Measurements from ENCODE around the gene DDX25.

DNA sequence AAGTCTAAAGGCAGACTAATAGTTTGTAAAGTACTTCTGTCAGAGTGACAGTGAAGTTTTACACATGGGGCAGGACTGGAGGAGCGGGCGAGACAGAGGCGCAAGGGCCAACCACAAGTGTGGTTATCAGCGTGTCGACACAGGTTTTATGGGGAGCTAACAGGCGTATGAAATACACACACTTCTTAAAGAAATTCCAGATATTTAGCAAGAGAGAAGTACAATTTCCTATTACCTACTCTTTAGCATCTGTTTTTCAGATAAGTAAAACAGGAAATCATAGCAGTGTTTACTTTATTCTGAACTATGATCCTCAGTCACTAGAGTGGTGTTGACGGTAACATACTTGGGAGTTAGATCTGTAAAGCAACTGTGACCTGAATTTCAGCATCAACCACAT, 64.0 kb downstream of the DDX25 start:
- TF ChIP-seq, protein P1, sequence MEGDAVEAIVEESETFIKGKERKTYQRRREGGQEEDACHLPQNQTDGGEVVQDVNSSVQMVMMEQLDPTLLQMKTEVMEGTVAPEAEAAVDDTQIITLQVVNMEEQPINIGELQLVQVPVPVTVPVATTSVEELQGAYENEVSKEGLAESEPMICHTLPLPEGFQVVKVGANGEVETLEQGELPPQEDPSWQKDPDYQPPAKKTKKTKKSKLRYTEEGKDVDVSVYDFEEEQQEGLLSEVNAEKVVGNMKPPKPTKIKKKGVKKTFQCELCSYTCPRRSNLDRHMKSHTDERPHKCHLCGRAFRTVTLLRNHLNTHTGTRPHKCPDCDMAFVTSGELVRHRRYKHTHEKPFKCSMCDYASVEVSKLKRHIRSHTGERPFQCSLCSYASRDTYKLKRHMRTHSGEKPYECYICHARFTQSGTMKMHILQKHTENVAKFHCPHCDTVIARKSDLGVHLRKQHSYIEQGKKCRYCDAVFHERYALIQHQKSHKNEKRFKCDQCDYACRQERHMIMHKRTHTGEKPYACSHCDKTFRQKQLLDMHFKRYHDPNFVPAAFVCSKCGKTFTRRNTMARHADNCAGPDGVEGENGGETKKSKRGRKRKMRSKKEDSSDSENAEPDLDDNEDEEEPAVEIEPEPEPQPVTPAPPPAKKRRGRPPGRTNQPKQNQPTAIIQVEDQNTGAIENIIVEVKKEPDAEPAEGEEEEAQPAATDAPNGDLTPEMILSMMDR (IDR thresholded peaks at IDR 0.05), result no peak
- no peak for TF ChIP-seq POLR2A (IDR thresholded peaks at IDR 0.05)
